Measurements from ENCODE around the gene APOB.

The APOB gene

GRCh38 chr2:21015281-21015645, 28.6 kb downstream of the APOB start:
- H3K27me3 ChIP-seq (ENCODE audit: insufficient read depth, poor library complexity, severe bottlenecking) = peaks cover 3% of the 10 kb centered on the region
- no peak overlapping the region for H3K27ac ChIP-seq (replicated peaks)
- no peak overlapping the region for H3K4me3 ChIP-seq (replicated peaks; ENCODE audit: insufficient read depth, low read length)
- no peak for DNase-seq (ENCODE audit: low read depth in 1 of 2, low spot score in 1 of 2)
- TF ChIP-seq GABPA (IDR thresholded peaks at IDR 0.05; ENCODE audit: low read depth) = no peak

GRCh38 chr2:21014364-21015280, 29.3 kb downstream of the APOB start:
- H3K27me3 ChIP-seq (ENCODE audit: insufficient read depth, poor library complexity, severe bottlenecking) = peaks cover 3% of the 10 kb centered on the region
- no peak for DNase-seq (ENCODE audit: low read depth in 1 of 2, low spot score in 1 of 2)
- no peak overlapping the region for H3K27ac ChIP-seq (replicated peaks)
- H3K4me3 ChIP-seq (replicated peaks; ENCODE audit: insufficient read depth, low read length) = no peak overlapping the region
- TF ChIP-seq POLR2AphosphoS5 (IDR thresholded peaks at IDR 0.05; ENCODE audit: low read depth) (no peak), GABPA (IDR thresholded peaks at IDR 0.05; ENCODE audit: low read depth) (no peak), REST (IDR thresholded peaks at IDR 0.05; ENCODE audit: insufficient replicate concordance, low read depth) (no peak), CTCF (IDR thresholded peaks at IDR 0.05; ENCODE audit: insufficient read depth, low read length) (no peak), SPI1 (IDR thresholded peaks at IDR 0.05; ENCODE audit: borderline replicate concordance, low read depth) (no peak)

- Histone ChIP-seq H3K4me3 (replicated peaks; ENCODE audit: insufficient read depth, low read length) (no peak overlapping the region), H3K27ac (replicated peaks) (no peak overlapping the region), H3K27me3 (ENCODE audit: insufficient read depth, poor library complexity, severe bottlenecking) (peaks cover 3% of the 10 kb centered on the region)
- TF ChIP-seq SPI1 (IDR thresholded peaks at IDR 0.05; ENCODE audit: borderline replicate concordance, low read depth) = no peak
- no peak for TF ChIP-seq REST (IDR thresholded peaks at IDR 0.05; ENCODE audit: insufficient replicate concordance, low read depth)
- TF ChIP-seq CTCF (IDR thresholded peaks at IDR 0.05; ENCODE audit: insufficient read depth, low read length) = no peak
- TF ChIP-seq GABPA (IDR thresholded peaks at IDR 0.05; ENCODE audit: low read depth) = no peak
- TF ChIP-seq POLR2AphosphoS5 (IDR thresholded peaks at IDR 0.05; ENCODE audit: low read depth) = no peak
- DNase-seq (ENCODE audit: low read depth in 1 of 2, low spot score in 1 of 2) = no peak
These were observed 30.6 kb downstream of the APOB start for GRCh38 chr2:21013043-21013816.

GRCh38 chr2:21012557-21012937, 31.3 kb downstream of the APOB start:
- H3K27me3 ChIP-seq (ENCODE audit: insufficient read depth, poor library complexity, severe bottlenecking) = peaks cover 3% of the 10 kb centered on the region
- H3K4me3 ChIP-seq (replicated peaks; ENCODE audit: insufficient read depth, low read length) = no peak overlapping the region
- H3K27ac ChIP-seq (replicated peaks) = no peak overlapping the region
- no peak for DNase-seq (ENCODE audit: low read depth in 1 of 2, low spot score in 1 of 2)
- TF ChIP-seq REST (IDR thresholded peaks at IDR 0.05; ENCODE audit: insufficient replicate concordance, low read depth) (no peak), CTCF (IDR thresholded peaks at IDR 0.05; ENCODE audit: insufficient read depth, low read length) (no peak), POLR2AphosphoS5 (IDR thresholded peaks at IDR 0.05; ENCODE audit: low read depth) (no peak), SPI1 (IDR thresholded peaks at IDR 0.05; ENCODE audit: borderline replicate concordance, low read depth) (no peak), GABPA (IDR thresholded peaks at IDR 0.05; ENCODE audit: low read depth) (no peak)

All from HL-60 (cell line).